Measurements from ENCODE around the gene ARFIP1. TPM values are rescaled to one million over a fixed set of nuclear protein-coding genes. Genes with fewer than 3 reads are reported as not detected.

The ARFIP1 gene
- total and polyA plus RNA-seq, 2 of the 8 experiments (the other 6 are each of a cell fraction or from before 2014, with no cell fraction given): 13.5 to 38.0 TPM

GRCh38 chr4:152961014-152961772, 181.4 kb downstream of the ARFIP1 start:
- POLR2A ChIA-PET (ENCODE audit: partially characterized antibody): no interaction called here
- Histone ChIP-seq H3K23ac (ENCODE audit: insufficient read length) (no peak overlapping the region), H3K27ac (ENCODE audit: low read depth, low read length) (no peak overlapping the region), H3K23me2 (ENCODE audit: low read depth, low read length) (no peaks in the 10 kb centered on the region; the same call in 1 of the 2 replicates), H4K5ac (ENCODE audit: insufficient read length, low read depth, low read length) (no peak overlapping the region), H2BK15ac (ENCODE audit: low read length) (no peak overlapping the region), H3K14ac (ENCODE audit: insufficient read length) (no peak overlapping the region), H3K56ac (replicated peaks; ENCODE audit: insufficient read length, low read depth, low read length) (no peak overlapping the region), H2BK5ac (ENCODE audit: low read depth, low read length) (no peak overlapping the region), H2AFZ (ENCODE audit: low read length) (no peak overlapping the region), H3K36me3 (ENCODE audit: control insufficient read depth in 2 of 4, insufficient read depth in 4 of 4, low read length in 3 of 4) (peaks cover 8 to 69% (median 28%) of the 10 kb centered on the region in 4 experiments), H3K79me2 (ENCODE audit: control insufficient read depth in 1 of 2, insufficient read depth in 2 of 2, low read length in 2 of 2) (no peaks in the 10 kb centered on the region), H4K20me1 (replicated peaks in 1 of 2; ENCODE audit: control insufficient read depth in 1 of 2, insufficient read depth in 2 of 2, low read length in 2 of 2) (peaks cover 0 to 1% of the 10 kb centered on the region in 2 experiments), H3K79me1 (ENCODE audit: low read depth, low read length) (no peaks in the 10 kb centered on the region), H3K4me3 (ENCODE audit: extremely low read depth in 1 of 4, insufficient read depth in 2 of 4, low read depth in 3 of 4, low read length in 4 of 4) (no peak overlapping the region), H3K27me3 (replicated peaks in 1 of 4; ENCODE audit: control insufficient read depth in 3 of 4, extremely low read depth in 1 of 4, insufficient read depth in 3 of 4, low read length in 3 of 4) (no peaks in the 10 kb centered on the region), H3K9me3 (ENCODE audit: insufficient read depth in 2 of 2, low read depth in 1 of 2, low read length in 1 of 2) (no peaks in the 10 kb centered on the region), H4K91ac (replicated peaks; ENCODE audit: insufficient read length, low read length) (no peak overlapping the region), H3K18ac (ENCODE audit: extremely low read depth, low read length) (no peak overlapping the region), H3K4ac (replicated peaks; ENCODE audit: insufficient read length, low read depth, low read length) (no peak overlapping the region), H2BK120ac (replicated peaks; ENCODE audit: low read depth, low read length) (no peak overlapping the region), H3K4me1 (replicated peaks in 1 of 4; ENCODE audit: control insufficient read depth in 3 of 4, insufficient read depth in 4 of 4, low read length in 3 of 4) (peaks cover 0 to 3% (median 0%) of the 10 kb centered on the region in 4 experiments; a peak in 1 of 7 replicates), H2BK20ac (ENCODE audit: low read length) (no peak overlapping the region), H2BK12ac (ENCODE audit: low read depth, low read length) (no peak overlapping the region), H4K8ac (ENCODE audit: extremely low read depth, insufficient read depth, low read length) (no peak overlapping the region), H3K9ac (replicated peaks in 1 of 4; ENCODE audit: extremely low read depth in 1 of 4, low read depth in 3 of 4, low read length in 3 of 4) (no peak overlapping the region; a peak in 1 of 7 replicates), H2AK5ac (ENCODE audit: low read depth, low read length) (no peak overlapping the region), H3K4me2 (ENCODE audit: insufficient read depth in 1 of 2, low read depth in 2 of 2, low read length in 2 of 2) (no peak overlapping the region)
- 92% methylated on average over 14 of the region's 14 CpGs; no CpG with 5 or more reads in 1 of the 2 experiments for WGBS, 2 experiments (ENCODE audit: extremely low coverage in 1 of 2, insufficient coverage in 1 of 2, insufficient read length in 1 of 2, insufficient replicate concordance in 2 of 2, low coverage in 1 of 2, low lambda C conversion rate in 2 of 2, missing lambda C conversion rate in 1 of 2)
- FAIRE-seq (no peak), DNase-seq (ENCODE audit: low read depth in 1 of 2, low spot score in 2 of 2) (no peak)
- CTCF ChIA-PET (ENCODE audit: partially characterized antibody): interaction anchor here (0.6 to 1.6 kb wide), 7 partner anchors 9 to 243 kb away, joined by 3 to 5 read pairs (median 4); partner anchors contain the start of gene TRIM2
- no peak for TF ChIP-seq RFX5 (IDR thresholded peaks at IDR 0.05; ENCODE audit: borderline replicate concordance, low read depth, low read length)
- TF ChIP-seq CBX8 (IDR thresholded peaks at IDR 0.05; ENCODE audit: borderline replicate concordance, low read depth, low read length): no peak
- no peak for TF ChIP-seq YY1 (IDR thresholded peaks at IDR 0.05; ENCODE audit: low read depth, low read length)
- TF ChIP-seq KDM4A (IDR thresholded peaks at IDR 0.05; ENCODE audit: low read depth, low read length, severe bottlenecking): no peak
- TF ChIP-seq MAFK (IDR thresholded peaks at IDR 0.05; ENCODE audit: low read depth, low read length): no peak
- TF ChIP-seq PHF8 (conservative IDR thresholded peaks at IDR 0.05; ENCODE audit: low read depth, low read length): no peak
- no peak for TF ChIP-seq E2F6 (IDR thresholded peaks at IDR 0.05)
- TF ChIP-seq GABPA (IDR thresholded peaks at IDR 0.05; ENCODE audit: borderline replicate concordance, insufficient read depth, low read length): no peak
